WTC11 (cell line): ENCODE measurements around the gene TRMT6. TPM values are rescaled to one million over a fixed set of nuclear protein-coding genes. Genes with fewer than 3 reads are reported as not detected.

ENCODE experiments used
- total RNA-seq: library from RNA; stranded (reverse); gene quantifications from 3 replicates; pipeline ENCODE4 v1.2.3, GENCODE V29; 2021

TRMT6 gene
- total RNA-seq, 1 experiment from 2014 or later = 17.2 TPM

Other genes with a start within 250 kb of the TRMT6 start
- gene SHLD1, start 200.1 kb downstream of the TRMT6 start, total RNA-seq = 4.1 to 6.6 TPM (median 4.4 TPM) in 3 replicates
- gene CHGB, start 39.0 kb downstream of the TRMT6 start, total RNA-seq = 1.3 to 1.4 TPM (median 1.4 TPM) in 3 replicates
- 28.0 to 29.5 TPM (median 29.5 TPM) in 3 replicates for gene MCM8, start 119 bp upstream of the TRMT6 start, total RNA-seq
- gene CRLS1, start 55.6 kb upstream of the TRMT6 start, total RNA-seq = 36.1 to 44.0 TPM (median 36.8 TPM) in 3 replicates
- gene LRRN4, start 103.5 kb upstream of the TRMT6 start, total RNA-seq = 0.32 to 0.64 TPM (median 0.48 TPM) in 3 replicates
- 16.8 to 23.0 TPM (median 17.6 TPM) in 3 replicates for gene FERMT1, start 172.5 kb upstream of the TRMT6 start, total RNA-seq